GM18505 (cell line): Measurements from ENCODE around the gene SLC39A11.

ENCODE experiments used
- ATAC-seq: cut with Tn5 transposase; IDR thresholded peaks from one replicate; pipeline ENCODE4 v1.9.1; 2021; ENCODE audit not compliant: unreplicated experiment
- POLR2A ChIP-seq: IDR thresholded peaks from 4 replicates; pipeline ENCODE4 v1.6.1; 2011; ENCODE audit warnings: borderline replicate concordance; ENCODE audit not compliant: insufficient read depth, insufficient read length; ENCODE audit errors: extremely low read depth

Gene SLC39A11

GRCh38 chr17:72691586-72691985 lies 400.9 kb downstream of the SLC39A11 start:
- no peak for ATAC-seq
- TF ChIP-seq POLR2A = no peak

GRCh38 chr17:72691017-72691416 lies 401.5 kb downstream of the SLC39A11 start:
- TF ChIP-seq POLR2A = no peak
- no peak for ATAC-seq

GRCh38 chr17:72687886-72688285 lies 404.6 kb downstream of the SLC39A11 start:
- no peak for TF ChIP-seq POLR2A
- no peak for ATAC-seq

GRCh38 chr17:72684405-72685020 lies 408.0 kb downstream of the SLC39A11 start:
- ATAC-seq = no peak
- no peak for TF ChIP-seq POLR2A

- ATAC-seq = no peak
- TF ChIP-seq POLR2A = no peak
Observed at GRCh38 chr17:72683506-72684404, 408.7 kb downstream of the SLC39A11 start.

- ATAC-seq = no peak
- TF ChIP-seq POLR2A = no peak
Observed at GRCh38 chr17:72682605-72683004, 409.9 kb downstream of the SLC39A11 start.

- no peak for TF ChIP-seq POLR2A
- ATAC-seq = no peak
Observed at GRCh38 chr17:72681844-72682243, 410.6 kb downstream of the SLC39A11 start.

GRCh38 chr17:72677714-72678390 lies 414.6 kb downstream of the SLC39A11 start:
- no peak for ATAC-seq
- no peak for TF ChIP-seq POLR2A

GRCh38 chr17:72677108-72677507 lies 415.4 kb downstream of the SLC39A11 start:
- no peak for ATAC-seq
- no peak for TF ChIP-seq POLR2A

- ATAC-seq = no peak
- no peak for TF ChIP-seq POLR2A
Observed at GRCh38 chr17:72672729-72673128, 419.8 kb downstream of the SLC39A11 start.

- ATAC-seq = no peak
- TF ChIP-seq POLR2A = no peak
Observed at GRCh38 chr17:72671016-72671415, 421.5 kb downstream of the SLC39A11 start.

- ATAC-seq = no peak
- no peak for TF ChIP-seq POLR2A
Observed at GRCh38 chr17:72667096-72668063, 425.1 kb downstream of the SLC39A11 start.
